DOHH2 (cell line): Measurements from ENCODE around the gene PIGT.

ENCODE experiments used
- H3F3A ChIP-seq: fragments of 200-600 bp; sonication (generic), shearing (Covaris generic); 2 replicates; pipeline ENCODE4 v1.6.0; 2016; ENCODE audit warnings: antibody characterized with exemption, mild to moderate bottlenecking; ENCODE audit not compliant: control insufficient read depth, insufficient read depth
- H3K27ac ChIP-seq: fragments of 200-600 bp; sonication (generic); 2 replicates; pipeline ENCODE4 v1.5.1; 2014; ENCODE audit warnings: low read depth, mild to moderate bottlenecking, low read length, moderate library complexity
- H3K27me3 ChIP-seq: fragments of 200-600 bp; sonication (generic); 2 replicates; pipeline ENCODE4 v1.6.1; 2014; ENCODE audit warnings: mild to moderate bottlenecking, low read length, mixed read lengths; ENCODE audit not compliant: control insufficient read depth
- H3K36me3 ChIP-seq: fragments of 200-600 bp; sonication (generic); 2 replicates; pipeline ENCODE4 v1.6.1; 2014; ENCODE audit warnings: mild to moderate bottlenecking, low read length, moderate library complexity, mixed read lengths; ENCODE audit not compliant: control insufficient read depth
- H3K4me1 ChIP-seq: fragments of 200-600 bp; sonication (generic); 2 replicates; pipeline ENCODE4 v1.6.1; 2014; ENCODE audit warnings: mild to moderate bottlenecking, low read length, mixed read lengths; ENCODE audit not compliant: control insufficient read depth
- H3K4me2 ChIP-seq: fragments of 200-600 bp; sonication (generic); 2 replicates; pipeline ENCODE4 v1.6.0; 2014; ENCODE audit warnings: mild to moderate bottlenecking, low read length, moderate library complexity
- H3K4me3 ChIP-seq: fragments of 200-600 bp; sonication (generic); 2 replicates; pipeline ENCODE4 v1.5.1; 2014; ENCODE audit warnings: mild to moderate bottlenecking, low read length, mixed read lengths
- H3K79me2 ChIP-seq: fragments of 200-600 bp; sonication (generic); 2 replicates; pipeline ENCODE4 v1.6.1; 2014; ENCODE audit warnings: mild to moderate bottlenecking, low read length, mixed read lengths; ENCODE audit not compliant: control insufficient read depth
- H3K9me2 ChIP-seq: fragments of 200-600 bp; sonication (generic); replicated peaks from 2 replicates; pipeline ENCODE4 v1.6.1; 2014; ENCODE audit warnings: mild to moderate bottlenecking, low read length, mixed read lengths; ENCODE audit not compliant: control insufficient read depth
- H3K9me3 ChIP-seq: fragments of 200-600 bp; sonication (generic); 2 replicates; pipeline ENCODE4 v1.6.1; 2014; ENCODE audit warnings: antibody characterized with exemption, low read length, mixed read lengths; ENCODE audit not compliant: control insufficient read depth, insufficient read depth
- H4K20me1 ChIP-seq: fragments of 200-600 bp; sonication (generic); 2 replicates; pipeline ENCODE4 v1.6.0; 2014; ENCODE audit warnings: low read depth, mild to moderate bottlenecking, antibody characterized with exemption, low read length, moderate library complexity; ENCODE audit not compliant: control insufficient read depth, insufficient read depth
- CTCF ChIP-seq: fragments of 200-600 bp; sonication (generic); IDR thresholded peaks from one replicate; pipeline ENCODE4 v1.5.1; 2014; ENCODE audit warnings: antibody characterized with exemption, mild to moderate bottlenecking, low read depth, low read length; ENCODE audit not compliant: poor library complexity, severe bottlenecking
- EZH2phosphoT487 ChIP-seq: fragments of 200-600 bp; sonication (generic); IDR thresholded peaks from 2 replicates; pipeline ENCODE4 v1.6.1; 2017; ENCODE audit warnings: borderline replicate concordance, mild to moderate bottlenecking, antibody characterized with exemption, low read length, moderate library complexity, mixed read lengths

Gene PIGT

GRCh38 chr20:45374101-45374467, 41.9 kb upstream of the PIGT start:
- Histone ChIP-seq H3K9me3 (no peaks in the 10 kb centered on the region), H3K4me1 (peaks cover 26% of the 10 kb centered on the region), H3K36me3 (peaks cover 1% of the 10 kb centered on the region), H3K27me3 (no peaks in the 10 kb centered on the region), H3K4me3 (peak overlapping the region; percentile 69), H3K9me2 (no peaks in the 10 kb centered on the region), H3K27ac (no peak overlapping the region), H3F3A (peaks cover 7% of the 10 kb centered on the region), H3K79me2 (peaks cover 1% of the 10 kb centered on the region; the same call in 1 of the 2 replicates), H4K20me1 (peaks cover under 1% of the 10 kb centered on the region; the same call in 1 of the 2 replicates), H3K4me2 (peak overlapping the region; percentile 73)
- TF ChIP-seq CTCF = no peak
- TF ChIP-seq EZH2phosphoT487 = no peak

- H3K27me3 ChIP-seq = no peaks in the 10 kb centered on the region
- H3K4me2 ChIP-seq = no peak overlapping the region
- no peak overlapping the region for H3K27ac ChIP-seq
- H3F3A ChIP-seq = peaks cover 6% of the 10 kb centered on the region
- peaks cover 21% of the 10 kb centered on the region for H3K4me1 ChIP-seq
- H4K20me1 ChIP-seq = no peaks in the 10 kb centered on the region
- H3K79me2 ChIP-seq = no peaks in the 10 kb centered on the region
- no peaks in the 10 kb centered on the region for H3K9me3 ChIP-seq
- TF ChIP-seq EZH2phosphoT487 = no peak
- no peak for TF ChIP-seq CTCF
- no peak overlapping the region for H3K4me3 ChIP-seq
- no peaks in the 10 kb centered on the region for H3K9me2 ChIP-seq
- H3K36me3 ChIP-seq = no peaks in the 10 kb centered on the region
Measured at GRCh38 chr20:45374966-45375365, 41.0 kb upstream of the PIGT start.

- no peaks in the 10 kb centered on the region for H3K79me2 ChIP-seq
- H3F3A ChIP-seq = no peaks in the 10 kb centered on the region
- no peaks in the 10 kb centered on the region for H4K20me1 ChIP-seq
- H3K9me3 ChIP-seq = no peaks in the 10 kb centered on the region
- H3K27ac ChIP-seq = no peak overlapping the region
- no peak for TF ChIP-seq CTCF
- TF ChIP-seq EZH2phosphoT487 = no peak
- H3K4me2 ChIP-seq = no peak overlapping the region
- peaks cover 14% of the 10 kb centered on the region for H3K4me1 ChIP-seq
- H3K9me2 ChIP-seq = no peaks in the 10 kb centered on the region
- H3K36me3 ChIP-seq = no peaks in the 10 kb centered on the region
- H3K27me3 ChIP-seq = no peaks in the 10 kb centered on the region
- H3K4me3 ChIP-seq = no peak overlapping the region
Measured at GRCh38 chr20:45377269-45377668, 38.7 kb upstream of the PIGT start.

- TF ChIP-seq EZH2phosphoT487 (no peak), CTCF (no peak)
- Histone ChIP-seq H3K27me3 (no peaks in the 10 kb centered on the region), H3K4me3 (no peak within 1 kb of the TSS), H4K20me1 (no peaks in the 10 kb centered on the region), H3F3A (no peaks in the 10 kb centered on the region), H3K36me3 (no peaks in the 10 kb centered on the region), H3K27ac (no peak within 1 kb of the TSS), H3K4me2 (no peak within 1 kb of the TSS), H3K9me2 (no peaks in the 10 kb centered on the region), H3K4me1 (peaks cover 10% of the 10 kb centered on the region), H3K9me3 (no peaks in the 10 kb centered on the region), H3K79me2 (no peaks in the 10 kb centered on the region)
Measured at GRCh38 chr20:45378191-45378590, 37.8 kb upstream of the PIGT start, which contains the start of gene TP53TG5. Gene TP53TG5 (minus strand): TSS chr20:45378325. CDS start chr20:45378236, 89 bp downstream.
